C1 segment of cervical spinal cord (tissue), 14 donors: Measurements from ENCODE around the gene SLC25A11.
"Not testable (repeated sequence)": the region's sequence is repeated elsewhere in the genome, so short reads cannot be mapped to it uniquely, and the experiment has no call there.

ENCODE experiments used
- DNase-seq, 14 donors: peaks; one replicate each; lab custom pipeline; 2025; lab: John Stamatoyannopoulos, UW

SLC25A11 gene

DNA sequence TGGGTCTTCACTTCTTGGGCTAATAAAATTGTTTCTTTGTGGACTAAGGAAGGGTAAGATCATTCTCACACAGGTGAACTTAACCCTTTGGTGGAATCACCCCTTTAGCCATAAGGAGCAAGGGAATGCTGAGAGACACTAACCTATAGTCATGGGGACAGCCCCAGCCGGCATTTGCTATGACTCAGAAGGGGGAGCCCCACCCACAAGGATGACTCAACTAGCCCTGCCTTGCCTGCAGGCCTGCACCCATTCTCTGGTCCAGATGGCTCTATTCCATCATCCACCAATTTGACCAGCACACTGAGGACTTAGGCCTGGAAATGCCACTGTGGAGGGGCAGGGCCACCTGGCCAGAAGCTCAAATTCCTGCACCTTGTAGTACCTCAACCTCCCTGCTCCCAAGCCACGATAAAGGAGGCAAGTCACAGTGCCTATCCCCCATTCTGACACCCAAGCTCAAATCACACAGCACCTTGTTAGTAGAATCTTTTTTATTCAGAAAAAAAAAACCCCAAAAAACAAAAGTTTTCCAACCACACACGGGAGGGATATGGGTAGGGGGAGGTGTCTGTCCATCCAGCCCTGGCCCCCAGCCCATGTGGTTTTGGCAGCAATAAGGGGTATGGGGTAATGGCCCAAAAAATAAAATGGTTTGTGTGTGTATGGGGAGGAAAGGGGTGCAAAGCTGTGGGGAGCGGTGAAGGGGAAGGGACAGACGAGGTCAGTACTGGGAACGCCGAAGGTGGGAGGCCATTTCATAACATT lies 5.5 kb upstream of the SLC25A11 start:
- DNase-seq, result peak in 2 of 14 donors; percentile 35 to 56

DNA sequence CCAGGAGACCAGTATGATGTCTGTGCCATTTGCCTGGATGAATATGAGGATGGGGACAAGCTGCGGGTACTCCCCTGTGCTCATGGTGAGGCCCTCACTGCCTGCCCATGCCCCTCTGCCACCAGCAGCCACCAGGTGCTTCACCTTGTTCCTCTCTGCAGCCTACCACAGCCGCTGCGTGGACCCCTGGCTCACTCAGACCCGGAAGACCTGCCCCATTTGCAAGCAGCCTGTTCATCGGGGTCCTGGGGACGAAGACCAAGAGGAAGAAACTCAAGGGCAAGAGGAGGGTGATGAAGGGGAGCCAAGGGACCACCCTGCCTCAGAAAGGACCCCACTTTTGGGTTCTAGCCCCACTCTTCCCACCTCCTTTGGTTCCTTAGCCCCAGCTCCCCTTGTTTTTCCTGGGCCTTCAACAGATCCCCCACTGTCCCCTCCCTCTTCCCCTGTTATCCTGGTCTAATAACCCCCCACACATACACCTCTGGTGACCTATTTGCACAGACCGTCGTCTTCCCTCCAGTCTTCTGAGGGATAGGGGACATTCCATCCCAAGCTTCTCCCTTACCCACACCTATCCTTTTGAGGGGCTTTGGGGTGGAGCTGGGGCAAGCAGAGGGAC lies 4.8 kb upstream of the SLC25A11 start:
- DNase-seq, result no peak

DNA sequence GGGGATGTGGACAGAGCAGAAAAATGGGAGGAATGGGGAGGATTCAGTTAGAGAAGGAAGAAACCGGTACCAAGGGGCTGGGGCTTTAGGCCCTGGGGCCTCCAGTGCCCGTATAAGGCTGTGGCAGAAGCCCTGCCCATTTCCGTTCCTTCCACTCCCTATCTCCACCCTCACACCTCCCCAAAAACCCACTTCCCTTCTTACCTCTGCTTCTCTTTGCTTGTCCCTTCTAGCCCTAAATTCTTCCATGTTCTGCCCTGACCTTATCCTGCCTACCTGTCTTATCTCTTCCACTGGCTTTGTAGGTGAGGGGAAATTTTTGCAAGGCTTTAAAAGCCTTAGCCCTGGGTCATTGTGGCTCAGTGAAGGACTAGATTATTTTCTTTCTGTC lies 4.3 kb upstream of the SLC25A11 start:
- DNase-seq, result no peak

DNA sequence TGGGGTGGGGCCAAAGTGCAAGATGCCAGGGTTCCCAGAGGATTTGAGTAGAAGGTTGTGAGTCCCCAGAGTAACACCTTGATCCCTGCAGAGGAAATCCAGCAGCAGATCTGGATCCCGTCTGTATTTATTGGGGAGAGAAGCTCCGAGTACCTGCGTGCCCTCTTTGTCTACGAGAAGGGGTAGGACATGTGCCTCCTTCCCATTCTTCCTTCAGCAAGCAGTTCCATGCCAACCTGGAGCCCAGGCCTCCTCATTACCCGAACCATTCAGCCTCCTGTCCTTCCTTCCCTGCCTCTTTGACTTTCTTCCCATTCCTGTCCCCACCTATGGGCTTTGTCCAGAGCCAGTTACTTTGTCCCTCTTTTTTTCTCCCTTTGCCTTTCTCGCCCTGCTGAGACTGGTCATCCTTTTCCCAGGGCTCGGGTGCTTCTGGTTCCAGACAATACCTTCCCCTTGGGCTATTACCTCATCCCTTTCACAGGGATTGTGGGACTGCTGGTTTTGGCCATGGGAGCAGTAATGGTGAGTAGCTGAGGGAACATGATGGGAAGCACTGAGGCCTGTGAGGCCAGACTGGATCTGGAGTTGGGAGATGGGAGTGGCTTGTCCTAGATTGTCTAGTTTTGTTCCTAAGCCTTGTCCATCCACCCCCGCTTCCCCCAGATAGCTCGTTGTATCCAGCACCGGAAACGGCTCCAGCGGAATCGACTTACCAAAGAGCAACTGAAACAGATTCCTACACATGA lies 3.1 kb upstream of the SLC25A11 start:
- DNase-seq, result no peak

DNA sequence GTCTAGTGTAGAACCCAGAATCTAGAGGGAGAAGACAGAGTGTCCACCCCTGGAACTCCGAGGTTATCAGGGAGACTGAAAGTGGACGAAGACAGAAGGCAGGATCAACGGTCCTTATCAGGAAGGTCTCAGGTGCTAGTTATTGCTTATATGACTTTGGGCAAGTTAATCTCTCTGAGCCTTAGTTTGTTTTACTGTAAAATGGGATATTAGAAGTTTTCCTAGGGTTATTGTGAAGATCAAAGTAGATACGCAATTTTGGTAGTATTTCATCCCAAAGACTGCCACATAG lies 1.4 kb upstream of the SLC25A11 start:
- DNase-seq, result no peak

DNA sequence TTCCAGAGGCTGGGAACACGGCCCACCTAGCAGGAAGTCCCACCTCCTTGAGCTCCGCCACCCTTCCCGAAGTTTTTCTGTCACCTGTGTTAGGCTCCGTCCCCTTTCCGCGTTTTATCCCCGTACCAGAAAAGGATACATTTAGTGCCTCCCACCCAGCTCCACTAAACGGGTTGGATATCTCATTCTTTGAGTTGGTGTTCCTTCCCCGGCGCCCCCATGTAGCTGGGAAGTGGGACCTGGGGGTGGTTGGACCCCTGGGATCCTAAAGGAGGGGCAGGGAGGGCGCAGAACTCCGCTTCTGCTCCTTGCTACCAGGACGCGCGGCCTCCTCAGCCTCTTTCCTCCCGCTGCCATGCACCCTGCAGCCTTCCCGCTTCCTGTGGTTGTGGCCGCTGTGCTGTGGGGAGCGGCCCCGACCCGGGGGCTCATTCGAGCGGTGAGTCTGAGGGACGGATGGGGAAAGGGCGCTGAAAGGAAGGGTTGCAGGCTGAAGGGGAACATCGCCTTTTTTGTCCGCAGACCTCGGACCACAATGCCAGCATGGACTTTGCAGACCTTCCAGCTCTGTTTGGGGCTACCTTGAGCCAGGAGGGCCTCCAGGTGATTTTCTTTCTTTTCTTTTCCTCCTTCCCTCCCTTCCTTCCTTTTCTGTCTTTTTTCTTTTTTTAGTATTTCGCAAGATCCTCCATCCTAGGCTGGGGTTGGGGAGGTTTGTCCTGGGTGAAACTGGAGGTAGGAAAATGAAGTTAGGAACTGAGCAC lies 891 bp upstream of the SLC25A11 start:
- no peak for DNase-seq

DNA sequence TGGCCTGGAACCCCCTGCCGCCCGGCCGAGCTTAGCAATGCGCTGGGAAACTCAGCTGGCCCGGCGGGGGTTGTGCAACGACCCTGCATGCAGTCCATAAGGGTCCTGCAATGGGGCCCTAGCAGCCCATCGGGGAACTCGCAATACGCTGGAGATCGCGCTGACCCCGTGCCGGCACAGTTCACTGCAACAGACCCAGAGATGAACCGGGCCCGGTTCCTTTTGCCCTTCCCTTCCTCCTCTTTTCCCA lies 375 bp downstream of the SLC25A11 start:
- no peak for DNase-seq

DNA sequence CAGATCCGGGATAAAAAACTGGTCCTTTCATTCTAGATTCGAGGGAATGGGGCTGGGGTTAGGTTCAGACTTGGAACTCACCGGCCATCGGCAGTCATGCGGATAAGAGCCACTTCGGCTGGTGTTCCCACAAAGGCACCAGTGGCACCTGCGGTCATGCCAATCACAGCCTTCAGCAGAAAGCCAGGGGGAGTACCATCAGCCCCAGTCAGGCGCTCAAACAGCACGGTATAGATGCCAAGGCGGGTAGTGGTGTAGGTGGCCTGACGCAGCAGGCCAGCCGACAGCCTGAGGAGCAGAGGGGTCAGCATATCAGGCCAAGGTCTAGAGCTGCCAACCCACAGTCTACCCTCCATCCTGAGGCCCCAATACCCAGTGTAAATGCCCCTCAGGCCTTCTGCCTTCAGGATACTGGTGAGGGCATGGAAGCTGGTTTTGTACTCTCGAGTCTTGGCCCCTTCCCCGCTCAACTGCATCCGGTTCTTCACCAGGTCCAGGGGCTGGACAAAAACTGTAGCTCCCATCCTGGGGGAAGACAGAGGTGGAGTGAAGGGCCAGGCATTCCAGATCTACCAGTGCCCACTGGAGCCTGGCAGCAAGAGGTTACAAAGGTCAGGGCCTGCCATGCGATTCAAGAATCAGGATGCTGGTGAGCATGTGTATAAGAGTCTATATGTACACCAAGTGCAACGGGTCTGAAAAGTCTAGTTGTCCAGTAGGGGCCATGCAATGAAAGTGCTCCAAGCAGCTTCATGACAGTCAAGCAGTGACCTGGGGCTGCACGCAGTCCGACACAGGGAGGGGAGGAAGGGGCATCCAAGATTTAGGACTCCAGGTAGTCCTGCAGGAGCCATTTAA lies 929 bp downstream of the SLC25A11 start:
- no peak for DNase-seq

DNA sequence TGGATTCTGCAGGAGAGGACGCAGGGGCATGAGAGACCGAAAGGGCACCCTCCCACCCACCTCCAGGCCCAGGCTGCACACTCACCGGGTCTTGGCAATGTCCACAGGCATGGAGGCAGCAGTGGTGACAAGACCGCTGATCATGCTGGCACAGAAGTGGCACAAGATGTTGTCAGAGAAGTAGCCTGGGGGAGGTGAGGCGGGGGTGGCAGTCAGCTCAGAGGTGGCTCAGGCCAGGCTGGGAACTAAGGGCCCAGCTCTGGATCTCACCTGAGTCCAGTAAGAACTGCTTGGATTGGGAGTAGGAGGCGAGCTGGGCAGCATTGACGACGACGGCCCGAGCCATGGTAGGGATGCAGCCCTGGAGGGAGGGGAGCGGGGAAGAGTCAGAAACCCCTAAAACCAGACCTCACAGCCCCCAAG lies 1.8 kb downstream of the SLC25A11 start:
- DNase-seq, result no peak

DNA sequence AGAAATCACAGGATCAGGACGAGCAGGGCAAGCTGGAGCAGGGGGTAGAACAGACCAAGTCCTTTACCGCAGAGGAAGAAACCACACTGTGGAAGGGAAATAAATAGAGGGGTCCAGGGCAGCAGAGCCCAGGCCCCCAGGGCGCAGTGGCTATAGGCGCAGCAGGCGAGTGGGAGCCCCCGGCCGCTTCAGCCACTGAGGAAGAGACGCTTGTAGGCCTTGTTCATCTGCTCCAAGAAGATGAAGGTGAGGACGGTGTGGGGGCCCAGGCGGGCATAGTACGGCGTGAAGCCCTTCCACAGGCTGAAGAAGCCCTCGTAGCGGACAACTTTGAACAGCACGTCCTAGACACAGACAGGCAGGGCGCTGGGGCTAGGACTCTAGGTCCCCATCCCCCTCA lies 2.3 kb downstream of the SLC25A11 start:
- no peak for DNase-seq

DNA sequence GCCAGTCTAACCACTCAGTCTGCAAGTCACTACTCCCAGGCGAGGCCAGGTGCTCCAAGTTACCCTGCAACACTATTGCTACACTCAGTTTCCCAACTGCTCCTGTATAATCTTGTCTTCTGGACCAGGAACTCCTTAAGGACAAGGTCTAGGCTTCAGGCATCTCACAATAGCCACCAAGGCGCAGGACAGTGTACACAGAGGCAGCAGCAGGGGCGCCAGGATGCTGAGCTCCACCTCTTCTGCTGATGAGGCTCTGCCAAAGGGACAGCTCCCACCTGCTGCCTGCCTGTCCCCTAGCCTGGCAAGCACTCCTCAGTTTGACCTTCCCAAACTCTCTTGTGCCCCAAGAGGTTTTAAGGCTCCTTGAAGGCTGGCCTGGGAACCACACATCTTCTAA lies 3.4 kb downstream of the SLC25A11 start:
- no peak for DNase-seq

DNA sequence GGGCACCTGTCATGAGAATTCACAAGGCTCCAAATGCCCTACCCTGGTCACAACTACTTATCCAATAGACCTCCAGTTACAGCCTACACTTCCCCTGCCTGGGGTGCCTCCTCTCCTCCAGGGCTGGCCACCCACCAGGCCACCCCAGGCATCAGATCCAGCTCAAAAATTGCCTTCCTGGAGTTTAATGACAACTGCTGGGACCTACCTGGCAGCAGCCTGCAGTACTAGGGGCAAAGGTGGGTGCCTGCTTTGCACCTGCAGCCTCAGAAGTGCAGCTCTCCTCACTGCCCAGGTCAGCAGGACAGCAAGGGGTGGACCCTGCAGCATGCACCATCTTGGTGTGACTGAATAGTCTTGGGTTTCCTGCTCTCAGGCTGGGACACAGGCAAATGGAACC lies 4.2 kb downstream of the SLC25A11 start:
- no peak for DNase-seq

DNA sequence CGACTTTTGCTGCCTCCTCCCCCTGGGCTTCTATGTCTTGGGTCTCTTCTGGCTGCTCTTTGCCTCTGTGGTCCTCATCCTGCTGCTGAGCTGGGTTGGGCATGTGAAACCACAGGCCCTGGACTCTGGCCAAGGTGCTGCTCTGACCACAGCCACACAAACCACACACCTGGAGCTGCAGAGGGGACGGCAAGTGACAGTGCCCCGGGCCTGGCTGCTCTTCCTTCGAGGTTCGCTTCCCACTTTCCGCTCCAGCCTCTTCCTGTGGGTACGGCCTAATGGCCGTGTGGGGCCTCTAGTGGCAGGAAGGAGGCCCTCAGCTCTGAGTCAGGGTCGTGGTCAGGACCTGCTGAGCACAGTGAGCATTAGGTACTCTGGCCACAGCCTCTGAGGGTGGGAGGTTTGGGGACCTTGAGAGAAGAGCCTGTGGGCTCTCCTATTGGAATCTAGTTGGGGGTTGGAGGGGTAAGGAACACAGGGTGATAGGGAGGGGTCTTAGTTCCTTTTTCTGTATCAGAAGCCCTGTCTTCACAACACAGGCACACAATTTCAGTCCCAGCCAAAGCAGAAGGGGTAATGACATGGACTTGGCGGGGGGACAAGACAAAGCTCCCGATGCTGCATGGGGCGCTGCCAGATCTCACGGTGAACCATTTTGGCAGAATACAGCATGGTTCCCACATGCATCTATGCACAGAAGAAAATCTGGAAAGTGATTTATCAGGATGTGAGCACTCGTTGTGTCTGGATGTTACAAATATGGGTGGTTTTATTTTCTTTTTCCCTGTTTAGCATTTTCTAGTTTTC lies 5.5 kb downstream of the SLC25A11 start:
- peak in 1 of 14 donors; percentile 28 for DNase-seq

DNA sequence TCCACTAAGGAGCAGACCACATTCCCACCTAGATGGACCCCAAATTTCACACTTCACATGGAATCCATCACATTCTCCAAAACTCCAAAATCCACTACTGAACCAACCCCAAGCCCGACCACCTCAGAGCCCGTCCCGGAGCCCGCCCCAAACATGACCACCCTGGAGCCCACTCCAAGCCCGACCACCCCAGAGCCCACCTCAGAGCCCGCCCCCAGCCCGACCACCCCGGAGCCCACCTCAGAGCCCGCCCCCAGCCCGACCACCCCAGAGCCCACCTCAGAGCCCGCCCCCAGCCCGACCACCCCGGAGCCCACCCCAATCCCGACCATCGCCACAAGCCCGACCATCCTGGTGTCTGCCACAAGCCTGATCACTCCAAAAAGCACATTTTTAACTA lies 6.2 kb downstream of the SLC25A11 start:
- no peak for DNase-seq

DNA sequence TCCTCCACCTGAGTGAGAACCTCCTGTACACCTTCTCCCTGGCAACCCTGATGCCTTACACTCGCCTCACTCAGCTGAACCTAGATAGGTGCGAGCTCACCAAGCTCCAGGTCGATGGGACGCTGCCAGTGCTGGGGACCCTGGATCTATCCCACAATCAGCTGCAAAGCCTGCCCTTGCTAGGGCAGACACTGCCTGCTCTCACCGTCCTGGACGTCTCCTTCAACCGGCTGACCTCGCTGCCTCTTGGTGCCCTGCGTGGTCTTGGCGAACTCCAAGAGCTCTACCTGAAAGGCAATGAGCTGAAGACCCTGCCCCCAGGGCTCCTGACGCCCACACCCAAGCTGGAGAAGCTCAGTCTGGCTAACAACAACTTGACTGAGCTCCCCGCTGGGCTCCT lies 7.1 kb downstream of the SLC25A11 start:
- DNase-seq, result no peak

DNA sequence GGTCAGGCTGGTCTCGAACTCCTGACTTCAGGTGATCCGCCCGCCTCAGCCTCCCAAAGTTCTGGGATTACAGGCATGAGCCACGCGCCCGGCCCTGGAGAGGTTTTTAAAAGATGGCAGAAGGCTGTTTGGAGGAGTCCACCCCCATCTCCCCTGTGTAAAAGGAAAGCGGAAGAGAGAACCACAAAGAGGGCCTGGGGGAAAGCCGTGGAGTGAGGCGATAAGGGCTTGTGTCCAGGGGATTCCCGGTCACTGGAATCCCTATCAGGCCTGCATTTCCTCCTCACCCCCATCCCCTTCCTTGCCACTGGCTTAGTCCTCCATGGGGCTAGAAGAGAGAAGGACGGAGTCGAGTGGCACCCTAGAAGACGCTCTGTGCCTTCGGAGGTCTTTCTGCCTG lies 7.9 kb downstream of the SLC25A11 start, which contains the start of gene GP1BA:
Gene GP1BA (plus strand): TSS at position 315 of the 400 bp plus-strand sequence. CDS start 328 bp downstream, outside the sequence.
- no peak for DNase-seq

DNA sequence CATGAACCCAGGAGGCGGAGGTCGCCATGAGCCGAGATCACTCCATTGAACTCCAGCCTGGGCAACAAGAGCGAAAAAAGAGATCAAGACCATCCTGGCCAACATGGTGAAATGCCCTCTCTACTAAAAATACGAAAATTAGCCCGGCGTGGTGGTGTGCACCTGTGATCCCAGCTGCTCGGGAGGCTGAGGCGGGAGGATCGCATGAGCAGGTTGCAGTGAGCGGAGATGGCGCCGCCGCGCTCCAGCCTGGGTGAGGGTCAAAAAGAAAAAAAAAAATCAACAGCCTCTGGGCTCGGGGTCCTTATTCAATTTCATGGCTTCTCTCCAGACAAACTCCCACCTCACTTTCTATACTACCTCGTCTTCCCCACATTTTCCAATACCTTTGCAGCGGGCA lies 11.0 kb downstream of the SLC25A11 start:
- DNase-seq, result no peak

DNA sequence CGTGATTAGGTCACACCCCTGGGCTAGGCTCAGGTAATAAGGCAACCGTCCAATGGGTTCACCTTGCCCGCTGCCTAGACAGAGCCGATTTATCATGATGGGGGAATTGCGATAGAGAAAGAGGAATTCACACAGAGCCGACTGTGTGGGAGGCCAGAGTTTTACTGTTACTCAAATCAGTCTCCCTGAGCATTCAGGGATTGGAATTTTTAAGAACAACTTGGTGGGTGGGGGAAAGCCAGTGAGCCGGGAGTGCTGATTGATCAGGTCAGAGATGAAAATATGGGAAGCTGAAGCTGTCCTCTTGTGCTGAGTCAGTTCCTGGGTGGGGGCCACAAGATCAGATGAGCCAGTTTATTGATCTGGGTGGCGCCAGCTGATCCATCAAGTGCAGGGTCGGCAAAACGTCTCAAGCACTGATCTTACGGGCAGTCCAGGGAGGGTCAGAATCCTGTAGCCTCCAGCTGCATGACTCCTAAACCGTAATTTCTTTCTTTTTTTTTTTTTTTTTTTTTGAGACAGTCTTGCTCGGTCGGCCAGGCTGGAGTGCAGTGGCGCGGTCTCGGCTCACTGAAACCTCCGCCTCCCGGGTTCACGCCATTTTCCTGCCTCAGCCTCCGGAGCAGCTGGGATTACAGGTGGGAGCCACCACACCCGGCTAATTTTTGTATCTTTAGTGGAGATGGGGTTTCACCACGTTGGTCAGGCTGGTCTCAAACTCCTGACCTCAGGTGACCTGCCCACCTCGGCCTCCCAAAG lies 13.1 kb downstream of the SLC25A11 start:
- DNase-seq, result not testable (repeated sequence)

DNA sequence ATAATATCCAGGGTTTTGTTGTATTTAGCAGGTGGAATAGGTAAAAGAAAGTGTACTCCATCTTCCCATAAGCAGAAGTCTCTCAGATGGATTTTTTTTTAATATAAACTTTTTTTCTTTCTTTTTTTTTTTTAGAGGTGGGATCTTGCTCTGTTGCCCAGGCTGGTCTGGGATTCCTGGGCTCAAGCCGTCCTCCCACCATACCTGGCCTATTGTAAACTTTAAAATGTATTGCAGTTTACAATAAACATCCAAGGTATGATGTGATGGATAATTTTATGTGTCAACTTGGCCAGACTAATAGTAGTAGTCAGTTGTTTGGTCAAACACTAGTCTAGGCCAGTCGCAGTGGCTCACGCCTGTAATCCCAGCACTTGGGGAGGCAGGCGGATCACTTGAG lies 18.5 kb downstream of the SLC25A11 start:
- DNase-seq, result no peak
